ENCODE measurements around the gene NAIP. TPM values are rescaled to one million over a fixed set of nuclear protein-coding genes. Genes with fewer than 3 reads are reported as not detected.
"Not testable (repeated sequence)": the region's sequence is repeated elsewhere in the genome, so short reads cannot be mapped to it uniquely, and the experiment has no call there.

Gene NAIP
- total and polyA plus RNA-seq, 4 donors = 7.0 to 68.8 (median 45.3) TPM

DNA sequence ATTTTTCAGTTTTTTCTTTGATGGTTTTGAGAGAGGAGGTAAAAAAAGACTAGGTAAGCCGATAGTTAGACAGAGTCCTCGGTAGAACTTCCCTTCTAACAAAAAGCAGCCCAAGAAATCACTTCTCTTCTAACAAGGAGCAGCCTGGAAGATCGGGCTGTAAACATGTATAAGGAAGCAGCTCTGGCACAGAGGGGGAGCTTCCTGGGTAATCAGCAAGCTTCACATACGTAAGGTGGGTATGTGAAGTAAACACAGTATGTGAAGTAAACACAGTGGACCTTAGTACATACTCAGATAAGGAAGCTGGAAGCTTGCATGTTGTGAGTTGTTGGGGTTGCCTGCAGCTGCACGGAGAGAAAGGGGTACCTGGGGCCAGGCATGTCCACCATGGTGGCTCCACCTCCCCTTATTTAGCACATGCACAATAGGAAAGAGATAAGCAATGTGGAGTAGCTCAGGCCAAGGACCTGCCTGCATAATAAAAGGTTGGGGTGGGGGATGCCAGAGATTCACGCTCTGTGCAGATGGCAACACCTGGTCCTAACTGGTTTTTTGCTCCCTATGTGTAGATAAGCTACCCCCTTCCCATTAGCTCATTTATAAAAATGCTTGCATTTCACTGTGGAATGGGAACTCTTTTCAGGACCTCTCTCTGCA, 93.3 kb downstream of the NAIP start:
- not testable (repeated sequence) for H3K9ac ChIP-seq (ENCODE audit: insufficient read depth in 1 of 2, low read length in 2 of 2); DNase-seq
- WGBS, 2 donors = no CpG with 5 or more reads among the region's 6 CpGs

DNA sequence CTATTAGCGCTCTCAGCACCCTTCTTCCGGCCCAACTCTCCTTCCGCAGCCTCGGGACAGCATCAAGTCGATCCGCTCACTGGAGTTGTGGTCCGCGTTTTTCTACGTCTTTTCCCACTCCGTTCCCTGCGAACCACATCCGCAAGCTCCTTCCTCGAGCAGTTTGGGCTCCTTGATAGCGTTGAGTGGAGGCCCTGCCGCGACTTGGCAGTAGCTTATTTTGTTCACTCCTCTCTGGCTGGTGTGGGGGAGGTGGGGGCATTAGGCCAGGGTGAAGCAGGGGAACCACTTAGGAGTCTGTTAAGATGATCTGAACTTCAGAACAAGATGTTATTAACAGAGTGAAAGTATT, 100.0 kb downstream of the NAIP start:
- not testable (repeated sequence) for H3K4me3 ChIP-seq; H3K9ac ChIP-seq (ENCODE audit: insufficient read depth in 1 of 2, low read length in 2 of 2); DNase-seq; H3K27me3 ChIP-seq (ENCODE audit: control insufficient read depth in 3 of 3, insufficient read depth in 3 of 3, low read length in 2 of 3); H3K27ac ChIP-seq (ENCODE audit: low read depth in 1 of 2, low read length in 1 of 2); H3K9me3 ChIP-seq (ENCODE audit: control insufficient read depth in 4 of 4, insufficient read depth in 3 of 4, low read length in 3 of 4); ATAC-seq (ENCODE audit: insufficient read depth, low FRiP score); H3K4me1 ChIP-seq (ENCODE audit: control insufficient read depth in 5 of 5, insufficient read depth in 5 of 5, low read length in 5 of 5); H3K36me3 ChIP-seq (ENCODE audit: control insufficient read depth in 4 of 4, insufficient read depth in 4 of 4, low read length in 4 of 4)
- no CpG with 5 or more reads among the region's 16 CpGs for WGBS, 2 donors

More for the DNA sequence above, 93.3 kb downstream of the NAIP start:
- not testable (repeated sequence) for H3K4me1 ChIP-seq (ENCODE audit: control insufficient read depth in 5 of 5, insufficient read depth in 5 of 5, low read length in 5 of 5); H3K27ac ChIP-seq (ENCODE audit: low read depth in 1 of 2, low read length in 1 of 2); H3K27me3 ChIP-seq (ENCODE audit: control insufficient read depth in 3 of 3, insufficient read depth in 3 of 3, low read length in 2 of 3); H3K4me3 ChIP-seq; ATAC-seq (ENCODE audit: insufficient read depth, low FRiP score); H3K36me3 ChIP-seq (ENCODE audit: control insufficient read depth in 4 of 4, insufficient read depth in 4 of 4, low read length in 4 of 4); H3K9me3 ChIP-seq (ENCODE audit: control insufficient read depth in 4 of 4, insufficient read depth in 3 of 4, low read length in 3 of 4)

Other genes starting within 250 kb of the NAIP start
- gene SERF1A, start 124.7 kb downstream of the NAIP start, total RNA-seq = 1 to 10 TPM; 5.7 to 7.8 TPM
- 1 to 10 TPM; 1.5 to 2.8 TPM for gene SERF1A, start 124.7 kb downstream of the NAIP start, polyA plus RNA-seq
- gene SMN1, start 100.3 kb downstream of the NAIP start, total RNA-seq = 10 to 100 TPM; 30.2 to 33.8 TPM
- 10 to 100 TPM; 28.8 to 37.9 TPM for gene SMN1, start 100.3 kb downstream of the NAIP start, polyA plus RNA-seq
- 10 to 100 TPM; 27.6 to 62.0 TPM for gene GTF2H2, start 42.3 kb upstream of the NAIP start, total RNA-seq
- gene GTF2H2, start 42.3 kb upstream of the NAIP start, polyA plus RNA-seq = 10 to 100 TPM in 1 of 2 donors, 1 to 10 TPM in 1; 6.9 to 13.1 TPM

Measured in lung (tissue), 10 donors.